Hypothalamus (tissue), 51 donors: ENCODE data around the gene CHRDL1.
A peak's percentile ranks its signal among the peaks of the same experiment; 100 is the strongest.
"Not testable (repeated sequence)": the region's sequence is repeated elsewhere in the genome, so short reads cannot be mapped to it uniquely, and the experiment has no call there.

Experiments
- DNase-seq, 51 donors: peaks; one replicate each; lab custom pipeline; 2025; lab: John Stamatoyannopoulos, UW

CHRDL1 gene

GRCh38 chrX:110795645-110796406 lies at the start of gene CHRDL1:
TSS of gene CHRDL1 (minus strand) at chrX:110795817. CDS start at chrX:110792181, 3,636 bp downstream.
- DNase-seq, result peak in 31 of 51 donors; percentile 0 to 36 (median 9)

GRCh38 chrX:110836982-110837381 lies 41.4 kb upstream of the CHRDL1 start:
- DNase-seq, result no peak

GRCh38 chrX:110836451-110836850 lies 40.8 kb upstream of the CHRDL1 start:
- no peak for DNase-seq

GRCh38 chrX:110836001-110836400 lies 40.4 kb upstream of the CHRDL1 start:
- DNase-seq, result no peak

- DNase-seq, result no peak
Measured at GRCh38 chrX:110825972-110826371, 30.4 kb upstream of the CHRDL1 start.

GRCh38 chrX:110816543-110816942 lies 20.9 kb upstream of the CHRDL1 start:
- DNase-seq, result not testable (repeated sequence)

GRCh38 chrX:110806145-110806544 lies 10.5 kb upstream of the CHRDL1 start:
- no peak for DNase-seq

- DNase-seq, result no peak
Measured at GRCh38 chrX:110805303-110805702, 9.7 kb upstream of the CHRDL1 start.

- no peak for DNase-seq
Measured at GRCh38 chrX:110804446-110804845, 8.8 kb upstream of the CHRDL1 start.

- DNase-seq, result no peak
Measured at GRCh38 chrX:110803506-110803905, 7.9 kb upstream of the CHRDL1 start.

GRCh38 chrX:110796407-110796697 lies 735 bp upstream of the CHRDL1 start:
- DNase-seq, result no peak

GRCh38 chrX:110794601-110795000 lies 1.0 kb downstream of the CHRDL1 start:
- no peak for DNase-seq

GRCh38 chrX:110791071-110791470 lies 4.5 kb downstream of the CHRDL1 start:
- no peak for DNase-seq

GRCh38 chrX:110786486-110786885 lies 9.1 kb downstream of the CHRDL1 start:
- no peak for DNase-seq

GRCh38 chrX:110759785-110760184 lies 35.8 kb downstream of the CHRDL1 start:
- DNase-seq, result no peak

GRCh38 chrX:110758781-110759422 lies 36.7 kb downstream of the CHRDL1 start:
- no peak for DNase-seq

- DNase-seq, result no peak
Measured at GRCh38 chrX:110755611-110756010, 40.0 kb downstream of the CHRDL1 start.

- DNase-seq, result no peak
Measured at GRCh38 chrX:110755061-110755460, 40.6 kb downstream of the CHRDL1 start.

- DNase-seq, result no peak
Measured at GRCh38 chrX:110750526-110751189, 45.0 kb downstream of the CHRDL1 start.

GRCh38 chrX:110748256-110748806 lies 47.3 kb downstream of the CHRDL1 start:
- DNase-seq, result no peak

GRCh38 chrX:110746014-110746413 lies 49.6 kb downstream of the CHRDL1 start:
- no peak for DNase-seq

- DNase-seq, result no peak
Measured at GRCh38 chrX:110745288-110745687, 50.3 kb downstream of the CHRDL1 start.
